NCI-H2081 (cell line): ENCODE measurements around the gene UBB.

Source experiments
- DNase-seq, 2 experiments: peaks; one replicate each; lab custom pipeline; 2025; lab: John Stamatoyannopoulos, UW

Gene UBB

GRCh38 chr17:16380640-16381495 is at the start of gene UBB:
UBB (plus strand) TSS chr17:16381091; CDS start chr17:16381908, 817 bp downstream.
- DNase-seq = peak; percentile 92 to 96

- DNase-seq = no peak
These were observed 42.5 kb upstream of the UBB start for GRCh38 chr17:16338391-16338790.

GRCh38 chr17:16339402-16339801 is 41.5 kb upstream of the UBB start:
- DNase-seq = no peak

- DNase-seq = no peak
These were observed 40.9 kb upstream of the UBB start for GRCh38 chr17:16339959-16340358.

- no peak for DNase-seq
These were observed 37.9 kb upstream of the UBB start for GRCh38 chr17:16342979-16343378.

- DNase-seq = no peak
These were observed 37.3 kb upstream of the UBB start for GRCh38 chr17:16343569-16343968.

GRCh38 chr17:16345565-16345964 is 35.3 kb upstream of the UBB start:
- no peak for DNase-seq

GRCh38 chr17:16346721-16347271 is 34.1 kb upstream of the UBB start:
- DNase-seq = no peak

- no peak for DNase-seq
These were observed 32.3 kb upstream of the UBB start for GRCh38 chr17:16348586-16348985.

- DNase-seq = no peak
These were observed 31.5 kb upstream of the UBB start for GRCh38 chr17:16349431-16349830.

GRCh38 chr17:16351831-16352230 is 29.1 kb upstream of the UBB start:
- no peak for DNase-seq

- peak; percentile 60 to 63 for DNase-seq
These were observed 28.6 kb upstream of the UBB start for GRCh38 chr17:16352303-16352666.

GRCh38 chr17:16352667-16353316 is 28.1 kb upstream of the UBB start:
- DNase-seq = peak in 1 of 2 experiments; percentile 52

- peak; percentile 26 to 67 for DNase-seq
These were observed 27.3 kb upstream of the UBB start, which contains the start of gene CENPV for GRCh38 chr17:16353317-16354174. CENPV (minus strand) TSS chr17:16353469; CDS start chr17:16353436, 33 bp downstream.

- DNase-seq = no peak
These were observed 26.3 kb upstream of the UBB start for GRCh38 chr17:16354585-16354984.

- no peak for DNase-seq
These were observed 22.5 kb upstream of the UBB start for GRCh38 chr17:16358394-16358793.

- no peak for DNase-seq
These were observed 19.0 kb upstream of the UBB start for GRCh38 chr17:16361874-16362273.

GRCh38 chr17:16363749-16364536 is 16.9 kb upstream of the UBB start:
- peak; percentile 51 to 56 for DNase-seq

- no peak for DNase-seq
These were observed 16.3 kb upstream of the UBB start for GRCh38 chr17:16364625-16365024.

GRCh38 chr17:16371742-16372141 is 9.1 kb upstream of the UBB start:
- no peak for DNase-seq
